Measurements from ENCODE around the gene FCHO1.

Gene FCHO1

GRCh38 chr19:17718550-17718946, 32.7 kb upstream of the FCHO1 start:
- Histone ChIP-seq H2BK120ac (ENCODE audit: low read depth, low read length) (no peak overlapping the region), H4K5ac (ENCODE audit: low read length) (no peak overlapping the region), H3K4me2 (ENCODE audit: low read length) (peak overlapping the region; percentile 15), H2AK5ac (ENCODE audit: low read length) (no peak overlapping the region), H3K9ac (ENCODE audit: low read length) (peak overlapping the region; percentile 64), H2BK15ac (replicated peaks; ENCODE audit: low read depth) (no peak overlapping the region), H3K27ac (ENCODE audit: low read depth, low read length) (no peak overlapping the region), H4K8ac (ENCODE audit: low read depth, low read length) (no peak overlapping the region), H3K79me2 (ENCODE audit: control insufficient read depth, insufficient read depth, low read length) (peaks cover 24% of the 10 kb centered on the region), H2BK5ac (ENCODE audit: low read length) (no peak overlapping the region), H3K79me1 (ENCODE audit: low read length) (peaks cover 19% of the 10 kb centered on the region), H3K56ac (ENCODE audit: low read length) (peak overlapping the region; percentile 69), H3K4ac (ENCODE audit: low read depth, low read length) (no peak overlapping the region), H3K4me1 (ENCODE audit: control insufficient read depth, low read depth, low read length) (peaks cover 4% of the 10 kb centered on the region), H3K18ac (ENCODE audit: low read length) (no peak overlapping the region), H3K23ac (ENCODE audit: low read length) (no peak overlapping the region), H3K36me3 (ENCODE audit: control insufficient read depth, insufficient read depth, low read length) (no peaks in the 10 kb centered on the region), H3K27me3 (ENCODE audit: insufficient read depth, low read length, poor library complexity) (no peaks in the 10 kb centered on the region), H3K4me3 (ENCODE audit: low read length) (no peak overlapping the region)
- no peak for DNase-seq
- WGBS (ENCODE audit: extremely low coverage, insufficient coverage, low lambda C conversion rate), result no CpG with 5 or more reads among the region's 4 CpGs

- DNase-seq, result peak; percentile 86
- peaks cover 19% of the 10 kb centered on the region for H3K79me1 ChIP-seq (ENCODE audit: low read length)
- H3K4me3 ChIP-seq (ENCODE audit: low read length), result peak within 1 kb of the TSS; percentile 56
- H3K27ac ChIP-seq (ENCODE audit: low read depth, low read length), result peak within 1 kb of the TSS; percentile 16
- peak within 1 kb of the TSS; percentile 94 for H4K8ac ChIP-seq (ENCODE audit: low read depth, low read length)
- H2BK15ac ChIP-seq (replicated peaks; ENCODE audit: low read depth), result no peak within 1 kb of the TSS
- H4K5ac ChIP-seq (ENCODE audit: low read length), result no peak within 1 kb of the TSS
- no peak within 1 kb of the TSS for H2BK120ac ChIP-seq (ENCODE audit: low read depth, low read length)
- no peak within 1 kb of the TSS for H2BK5ac ChIP-seq (ENCODE audit: low read length)
- H3K9ac ChIP-seq (ENCODE audit: low read length), result peak within 1 kb of the TSS; percentile 64
- H2AK5ac ChIP-seq (ENCODE audit: low read length), result no peak within 1 kb of the TSS
- peak within 1 kb of the TSS; percentile 78 for H3K56ac ChIP-seq (ENCODE audit: low read length)
- H3K4me2 ChIP-seq (ENCODE audit: low read length), result peak within 1 kb of the TSS; percentile 61
- H3K79me2 ChIP-seq (ENCODE audit: control insufficient read depth, insufficient read depth, low read length), result peaks cover 24% of the 10 kb centered on the region
- no peaks in the 10 kb centered on the region for H3K36me3 ChIP-seq (ENCODE audit: control insufficient read depth, insufficient read depth, low read length)
- H3K4me1 ChIP-seq (ENCODE audit: control insufficient read depth, low read depth, low read length), result peaks cover 4% of the 10 kb centered on the region
- peak within 1 kb of the TSS; percentile 72 for H3K4ac ChIP-seq (ENCODE audit: low read depth, low read length)
- no CpG with 5 or more reads among the region's 53 CpGs for WGBS (ENCODE audit: extremely low coverage, insufficient coverage, low lambda C conversion rate)
- peak within 1 kb of the TSS; percentile 48 for H3K23ac ChIP-seq (ENCODE audit: low read length)
- peak within 1 kb of the TSS; percentile 97 for H3K18ac ChIP-seq (ENCODE audit: low read length)
- H3K27me3 ChIP-seq (ENCODE audit: insufficient read depth, low read length, poor library complexity), result no peaks in the 10 kb centered on the region
These were observed 32.1 kb upstream of the FCHO1 start, which contains the start of gene MAP1S for GRCh38 chr19:17718947-17719711. Gene MAP1S (plus strand): TSS chr19:17719480. CDS start chr19:17719503, 23 bp downstream.

- H2BK15ac ChIP-seq (replicated peaks; ENCODE audit: low read depth), result no peak overlapping the region
- peak overlapping the region; percentile 72 for H3K4ac ChIP-seq (ENCODE audit: low read depth, low read length)
- H3K79me1 ChIP-seq (ENCODE audit: low read length), result peaks cover 19% of the 10 kb centered on the region
- no CpG with 5 or more reads among the region's 38 CpGs for WGBS (ENCODE audit: extremely low coverage, insufficient coverage, low lambda C conversion rate)
- peak overlapping the region; percentile 94 for H4K8ac ChIP-seq (ENCODE audit: low read depth, low read length)
- H3K27ac ChIP-seq (ENCODE audit: low read depth, low read length), result peak overlapping the region; percentile 16
- H3K36me3 ChIP-seq (ENCODE audit: control insufficient read depth, insufficient read depth, low read length), result peaks cover 3% of the 10 kb centered on the region
- H3K9ac ChIP-seq (ENCODE audit: low read length), result peak overlapping the region; percentile 57
- H2AK5ac ChIP-seq (ENCODE audit: low read length), result no peak overlapping the region
- no peaks in the 10 kb centered on the region for H3K27me3 ChIP-seq (ENCODE audit: insufficient read depth, low read length, poor library complexity)
- peak overlapping the region; percentile 53 for H3K4me2 ChIP-seq (ENCODE audit: low read length)
- peaks cover 4% of the 10 kb centered on the region for H3K4me1 ChIP-seq (ENCODE audit: control insufficient read depth, low read depth, low read length)
- H2BK5ac ChIP-seq (ENCODE audit: low read length), result no peak overlapping the region
- H3K23ac ChIP-seq (ENCODE audit: low read length), result no peak overlapping the region
- no peak overlapping the region for H4K5ac ChIP-seq (ENCODE audit: low read length)
- H3K4me3 ChIP-seq (ENCODE audit: low read length), result peak overlapping the region; percentile 32
- H3K56ac ChIP-seq (ENCODE audit: low read length), result peak overlapping the region; percentile 78
- no peak overlapping the region for H2BK120ac ChIP-seq (ENCODE audit: low read depth, low read length)
- peak overlapping the region; percentile 97 for H3K18ac ChIP-seq (ENCODE audit: low read length)
- peaks cover 24% of the 10 kb centered on the region for H3K79me2 ChIP-seq (ENCODE audit: control insufficient read depth, insufficient read depth, low read length)
- no peak for DNase-seq
These were observed 31.4 kb upstream of the FCHO1 start for GRCh38 chr19:17719730-17720400.

- H2BK5ac ChIP-seq (ENCODE audit: low read length), result no peak overlapping the region
- no peak overlapping the region for H3K23ac ChIP-seq (ENCODE audit: low read length)
- H3K79me2 ChIP-seq (ENCODE audit: control insufficient read depth, insufficient read depth, low read length), result peaks cover 24% of the 10 kb centered on the region
- H3K4ac ChIP-seq (ENCODE audit: low read depth, low read length), result no peak overlapping the region
- peak overlapping the region; percentile 32 for H3K4me3 ChIP-seq (ENCODE audit: low read length)
- peak overlapping the region; percentile 53 for H3K4me2 ChIP-seq (ENCODE audit: low read length)
- H3K18ac ChIP-seq (ENCODE audit: low read length), result no peak overlapping the region
- H2BK120ac ChIP-seq (ENCODE audit: low read depth, low read length), result no peak overlapping the region
- no peaks in the 10 kb centered on the region for H3K27me3 ChIP-seq (ENCODE audit: insufficient read depth, low read length, poor library complexity)
- peaks cover 19% of the 10 kb centered on the region for H3K79me1 ChIP-seq (ENCODE audit: low read length)
- peaks cover 7% of the 10 kb centered on the region for H3K36me3 ChIP-seq (ENCODE audit: control insufficient read depth, insufficient read depth, low read length)
- no peak overlapping the region for H4K5ac ChIP-seq (ENCODE audit: low read length)
- no peak overlapping the region for H2BK15ac ChIP-seq (replicated peaks; ENCODE audit: low read depth)
- H3K56ac ChIP-seq (ENCODE audit: low read length), result peak overlapping the region; percentile 78
- no peak for DNase-seq
- no peak overlapping the region for H3K27ac ChIP-seq (ENCODE audit: low read depth, low read length)
- WGBS (ENCODE audit: extremely low coverage, insufficient coverage, low lambda C conversion rate), result no CpG with 5 or more reads among the region's 7 CpGs
- H2AK5ac ChIP-seq (ENCODE audit: low read length), result no peak overlapping the region
- H3K9ac ChIP-seq (ENCODE audit: low read length), result peak overlapping the region; percentile 57
- H3K4me1 ChIP-seq (ENCODE audit: control insufficient read depth, low read depth, low read length), result peaks cover 4% of the 10 kb centered on the region
- no peak overlapping the region for H4K8ac ChIP-seq (ENCODE audit: low read depth, low read length)
These were observed 30.8 kb upstream of the FCHO1 start for GRCh38 chr19:17720440-17720839.

GRCh38 chr19:17721111-17721628, 30.1 kb upstream of the FCHO1 start:
- DNase-seq, result no peak
- Histone ChIP-seq H3K79me1 (ENCODE audit: low read length) (peaks cover 19% of the 10 kb centered on the region), H3K27ac (ENCODE audit: low read depth, low read length) (no peak overlapping the region), H3K23ac (ENCODE audit: low read length) (no peak overlapping the region), H3K4me3 (ENCODE audit: low read length) (no peak overlapping the region), H3K4me2 (ENCODE audit: low read length) (no peak overlapping the region), H3K27me3 (ENCODE audit: insufficient read depth, low read length, poor library complexity) (no peaks in the 10 kb centered on the region), H4K5ac (ENCODE audit: low read length) (no peak overlapping the region), H3K9ac (ENCODE audit: low read length) (no peak overlapping the region), H2BK120ac (ENCODE audit: low read depth, low read length) (no peak overlapping the region), H2AK5ac (ENCODE audit: low read length) (no peak overlapping the region), H3K79me2 (ENCODE audit: control insufficient read depth, insufficient read depth, low read length) (peaks cover 24% of the 10 kb centered on the region), H3K4me1 (ENCODE audit: control insufficient read depth, low read depth, low read length) (peaks cover 4% of the 10 kb centered on the region), H2BK15ac (replicated peaks; ENCODE audit: low read depth) (no peak overlapping the region), H2BK5ac (ENCODE audit: low read length) (no peak overlapping the region), H3K36me3 (ENCODE audit: control insufficient read depth, insufficient read depth, low read length) (peaks cover 7% of the 10 kb centered on the region), H3K56ac (ENCODE audit: low read length) (no peak overlapping the region), H3K18ac (ENCODE audit: low read length) (no peak overlapping the region), H3K4ac (ENCODE audit: low read depth, low read length) (no peak overlapping the region), H4K8ac (ENCODE audit: low read depth, low read length) (no peak overlapping the region)
- WGBS (ENCODE audit: extremely low coverage, insufficient coverage, low lambda C conversion rate), result no CpG with 5 or more reads among the region's 12 CpGs

Measured in mesendoderm (in vitro differentiated cells).